Activated CD4-positive, alpha-beta T cell treated with anti-CD3 and anti-CD28 coated beads for 36 hours (primary cell): ENCODE results near the gene TECPR1. TPM values are rescaled to one million over a fixed set of nuclear protein-coding genes. Genes with fewer than 3 reads are reported as not detected.

Experiments
- ATAC-seq: fragments of 200-7000 bp; cut with Tn5 transposase; one replicate; pipeline ENCODE4 v1.10.0; 2021; ENCODE audit warnings: mild to moderate bottlenecking, moderate library complexity
- CTCF ChIA-PET: fragments of 350-600 bp; sonication (Branson Sonifier 250); formaldehyde crosslinking; loops from one replicate; lab custom pipeline; 2021; ENCODE audit warnings: antibody characterized with exemption; lab: Charles Lee
- POLR2A ChIA-PET: fragments of 350-600 bp; sonication (Branson Sonifier 250); formaldehyde crosslinking; loops from one replicate; lab custom pipeline; 2021; ENCODE audit warnings: antibody characterized with exemption, inconsistent platforms; lab: Charles Lee
- DNase-seq: peaks from one replicate; pipeline ENCODE4 v3.0.0-alpha.2; 2020
- H3K27ac Mint-ChIP-seq: one replicate; pipeline ENCODE4 v1.8.0; 2021; ENCODE audit warnings: mixed read lengths
- H3K27me3 Mint-ChIP-seq: one replicate; pipeline ENCODE4 v1.8.0; 2021; ENCODE audit warnings: mixed read lengths
- H3K36me3 Mint-ChIP-seq: one replicate; pipeline ENCODE4 v1.8.0; 2021; ENCODE audit warnings: low read depth, mixed read lengths
- H3K4me1 Mint-ChIP-seq: one replicate; pipeline ENCODE4 v1.8.0; 2021; ENCODE audit warnings: mixed read lengths
- H3K4me3 Mint-ChIP-seq: one replicate; pipeline ENCODE4 v1.8.0; 2021; ENCODE audit warnings: mild to moderate bottlenecking, moderate library complexity, mixed read lengths
- H3K9me3 Mint-ChIP-seq: one replicate; pipeline ENCODE4 v1.8.0; 2021; ENCODE audit warnings: low read depth, mixed read lengths
- intact Hi-C, 2 experiments: fragments of 100-400 bp; cut with DNase I in 1 of 2; cut with micrococcal nuclease in 1 of 2; formaldehyde crosslinking; loops; one replicate each; pipeline versions ENCODE4 v1.14.2 to v1.15.1; 2022 to 2024; cut with DNase I, micrococcal nuclease
- total RNA-seq, 2 experiments: library from RNA; stranded (reverse); gene quantifications; one replicate each; pipeline ENCODE4 v1.2.3, GENCODE V29; 2021

Gene TECPR1
- total RNA-seq, 2 experiments from 2014 or later = 21.8 to 26.5 TPM

- ChIA-PET POLR2A (no interaction called here), CTCF (interaction anchor here (0.6 to 9.8 kb wide), 15 partner anchors 9 to 195 kb away, joined by 3 to 172 read pairs (median 4); partner anchors contain the start of gene LMTK2)
- peak; percentile 80 for DNase-seq
- no peaks in the 10 kb centered on the region for H3K27me3 Mint-ChIP-seq
- H3K9me3 Mint-ChIP-seq = no peaks in the 10 kb centered on the region
- H3K36me3 Mint-ChIP-seq = no peaks in the 10 kb centered on the region
- H3K4me3 Mint-ChIP-seq = no peak overlapping the region
- peak; percentile 89 for ATAC-seq
- peak overlapping the region; percentile 4 for H3K27ac Mint-ChIP-seq
- peaks cover 5% of the 10 kb centered on the region for H3K4me1 Mint-ChIP-seq
- intact Hi-C loops = no loop called here
These were observed 86.0 kb downstream of the TECPR1 start for GRCh38 chr7:98165827-98166667.

Other genes with a start within 250 kb of the TECPR1 start
- gene LMTK2, start 145.4 kb downstream of the TECPR1 start, total RNA-seq = 10 to 100 TPM in 1 of 2 experiments, 1 to 10 TPM in 1; 10.0 to 16.9 TPM
- gene BHLHA15, start 40.8 kb downstream of the TECPR1 start, total RNA-seq = under 1 TPM; 0.23 to 0.47 TPM
- gene BRI3, start 29.5 kb upstream of the TECPR1 start, total RNA-seq = 10 to 100 TPM; 45.1 to 47.6 TPM
- gene BAIAP2L1, start 148.9 kb upstream of the TECPR1 start, total RNA-seq = 1 to 10 TPM; 2.3 to 3.0 TPM